Stimulated activated CD4-positive, alpha-beta T cell treated with anti-CD3 and anti-CD28 coated beads, Interleukin-15, amount 100 ng/mL, for 48 hours (primary cell): Measurements from ENCODE around the gene RTP5.
"Not testable (repeated sequence)": the region's sequence is repeated elsewhere in the genome, so short reads cannot be mapped to it uniquely, and the experiment has no call there.

Experiments used
- DNase-seq, 2 donors: peaks; one replicate each; pipeline ENCODE4 v3.0.0-alpha.2; 2020; ENCODE audit warnings: low read depth in 2 of 2

RTP5 gene

GRCh38 chr2:241922816-241923601 is 53.5 kb downstream of the RTP5 start:
- not testable (repeated sequence) for DNase-seq
